Measurements from ENCODE around the gene RPS15.

GRCh38 chr19:1475751-1476437 is 37.7 kb downstream of the RPS15 start:
- TF ChIP-seq CTCF (IDR thresholded peaks at IDR 0.05; ENCODE audit: low read depth, low read length, poor library complexity, severe bottlenecking) (no peak), EZH2phosphoT487 (IDR thresholded peaks at IDR 0.05; ENCODE audit: borderline replicate concordance, low read length) (no peak)

All from DOHH2 (cell line).